ENCODE results near the gene ZNF319.

ZNF319 gene

DNA sequence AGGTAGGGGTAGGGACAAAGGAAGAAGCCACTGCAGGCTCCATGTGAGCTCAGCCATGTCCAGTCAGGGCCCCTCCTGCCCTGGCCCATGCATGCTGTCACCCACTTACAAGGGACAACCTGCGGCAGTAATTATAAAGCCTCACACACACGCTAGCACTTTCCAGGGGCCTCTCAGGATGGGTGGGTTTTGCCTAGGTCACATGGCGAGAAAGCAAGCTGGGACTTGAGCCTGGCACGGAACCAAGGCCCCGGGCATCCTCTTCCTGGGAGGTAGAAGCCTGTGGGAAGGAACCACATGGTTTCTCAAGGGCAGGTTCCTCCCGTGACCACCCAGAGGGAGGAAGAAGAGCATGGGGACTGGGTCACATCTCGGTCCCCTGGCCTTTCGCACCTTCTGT lies 7.0 kb downstream of the ZNF319 start:
- Histone ChIP-seq H3K27ac (ENCODE audit: low read length) (no peak overlapping the region), H3K9me2 (replicated peaks; ENCODE audit: insufficient read depth, low read length) (no peaks in the 10 kb centered on the region), H3K4me3 (ENCODE audit: low read length) (no peak overlapping the region)

GRCh38 chr16:57992084-57992483 lies 8.4 kb downstream of the ZNF319 start:
- Histone ChIP-seq H3K9me3 (replicated peaks; ENCODE audit: insufficient read depth, low read length) (no peaks in the 10 kb centered on the region), H3K9ac (ENCODE audit: low read length) (no peak overlapping the region), H3K4me1 (ENCODE audit: low read length) (0 out of 2 replicates have a peak, but pooled peaks cover 3% of the 10 kb centered on the region), H3K27me3 (replicated peaks; ENCODE audit: insufficient read depth, low read length) (no peaks in the 10 kb centered on the region), H4K20me1 (ENCODE audit: insufficient read depth, low read length) (no peaks in the 10 kb centered on the region; the same call in 1 of the 2 replicates), H3K36me3 (replicated peaks; ENCODE audit: insufficient read depth, low read length) (no peaks in the 10 kb centered on the region), H3F3A (ENCODE audit: insufficient read depth, low read length) (no peaks in the 10 kb centered on the region), H3K79me2 (ENCODE audit: low read length) (no peaks in the 10 kb centered on the region), H3K9me2 (replicated peaks; ENCODE audit: insufficient read depth, low read length) (no peaks in the 10 kb centered on the region), H3K27ac (ENCODE audit: low read length) (no peak overlapping the region), H2AFZ (ENCODE audit: low read length) (no peak overlapping the region), H3K4me2 (ENCODE audit: low read depth, low read length) (no peak overlapping the region), H3K4me3 (ENCODE audit: low read length) (no peak overlapping the region)
- no peak for TF ChIP-seq EZH2 (optimal IDR thresholded peaks at IDR 0.05; ENCODE audit: low read depth, low read length)
- TF ChIP-seq CTCF (IDR thresholded peaks at IDR 0.05; ENCODE audit: low read length): no peak
- no peak for TF ChIP-seq EZH2phosphoT487 (IDR thresholded peaks at IDR 0.05; ENCODE audit: low read length)
- DNase-seq: no peak

More for the DNA sequence above, 7.0 kb downstream of the ZNF319 start:
- no peaks in the 10 kb centered on the region; the same call in 1 of the 2 replicates for H4K20me1 ChIP-seq (ENCODE audit: insufficient read depth, low read length)
- no peaks in the 10 kb centered on the region for H3K27me3 ChIP-seq (replicated peaks; ENCODE audit: insufficient read depth, low read length)
- H3K4me1 ChIP-seq (ENCODE audit: low read length): 0 out of 2 replicates have a peak, but pooled peaks cover 3% of the 10 kb centered on the region
- no peaks in the 10 kb centered on the region for H3K79me2 ChIP-seq (ENCODE audit: low read length)
- H3K4me2 ChIP-seq (ENCODE audit: low read depth, low read length): no peak overlapping the region
- H3K9ac ChIP-seq (ENCODE audit: low read length): no peak overlapping the region
- TF ChIP-seq EZH2phosphoT487 (IDR thresholded peaks at IDR 0.05; ENCODE audit: low read length) (no peak), CTCF (IDR thresholded peaks at IDR 0.05; ENCODE audit: low read length) (no peak), EZH2 (optimal IDR thresholded peaks at IDR 0.05; ENCODE audit: low read depth, low read length) (no peak)
- no peak for DNase-seq
- no peaks in the 10 kb centered on the region for H3K9me3 ChIP-seq (replicated peaks; ENCODE audit: insufficient read depth, low read length)
- H2AFZ ChIP-seq (ENCODE audit: low read length): no peak overlapping the region
- no peaks in the 10 kb centered on the region for H3K36me3 ChIP-seq (replicated peaks; ENCODE audit: insufficient read depth, low read length)
- no peaks in the 10 kb centered on the region for H3F3A ChIP-seq (ENCODE audit: insufficient read depth, low read length)

- no peak overlapping the region for H3K9ac ChIP-seq (ENCODE audit: low read length)
- DNase-seq: no peak
- no peaks in the 10 kb centered on the region for H3K27me3 ChIP-seq (replicated peaks; ENCODE audit: insufficient read depth, low read length)
- no peaks in the 10 kb centered on the region for H3K9me2 ChIP-seq (replicated peaks; ENCODE audit: insufficient read depth, low read length)
- H3K36me3 ChIP-seq (replicated peaks; ENCODE audit: insufficient read depth, low read length): no peaks in the 10 kb centered on the region
- H3K79me2 ChIP-seq (ENCODE audit: low read length): no peaks in the 10 kb centered on the region
- H4K20me1 ChIP-seq (ENCODE audit: insufficient read depth, low read length): no peaks in the 10 kb centered on the region; the same call in 1 of the 2 replicates
- H3K9me3 ChIP-seq (replicated peaks; ENCODE audit: insufficient read depth, low read length): no peaks in the 10 kb centered on the region
- no peak overlapping the region for H3K4me2 ChIP-seq (ENCODE audit: low read depth, low read length)
- TF ChIP-seq EZH2 (optimal IDR thresholded peaks at IDR 0.05; ENCODE audit: low read depth, low read length) (no peak), CTCF (IDR thresholded peaks at IDR 0.05; ENCODE audit: low read length) (no peak), EZH2phosphoT487 (IDR thresholded peaks at IDR 0.05; ENCODE audit: low read length) (no peak)
- H3K4me3 ChIP-seq (ENCODE audit: low read length): no peak overlapping the region
- no peak overlapping the region for H3K27ac ChIP-seq (ENCODE audit: low read length)
- H3F3A ChIP-seq (ENCODE audit: insufficient read depth, low read length): no peaks in the 10 kb centered on the region
- H3K4me1 ChIP-seq (ENCODE audit: low read length): 0 out of 2 replicates have a peak, but pooled peaks cover 3% of the 10 kb centered on the region
- H2AFZ ChIP-seq (ENCODE audit: low read length): no peak overlapping the region
Measured at GRCh38 chr16:57991551-57992059, 8.9 kb downstream of the ZNF319 start.
